HG03442 (cell line): ENCODE measurements around the gene NDUFC2.
"Not testable (repeated sequence)": the region's sequence is repeated elsewhere in the genome, so short reads cannot be mapped to it uniquely, and the experiment has no call there.

ENCODE experiments used
- ATAC-seq: cut with Tn5 transposase; IDR thresholded peaks from one replicate; pipeline ENCODE4 v1.9.1; 2021; ENCODE audit warnings: mild to moderate bottlenecking, moderate library complexity; ENCODE audit not compliant: unreplicated experiment

Gene NDUFC2

DNA sequence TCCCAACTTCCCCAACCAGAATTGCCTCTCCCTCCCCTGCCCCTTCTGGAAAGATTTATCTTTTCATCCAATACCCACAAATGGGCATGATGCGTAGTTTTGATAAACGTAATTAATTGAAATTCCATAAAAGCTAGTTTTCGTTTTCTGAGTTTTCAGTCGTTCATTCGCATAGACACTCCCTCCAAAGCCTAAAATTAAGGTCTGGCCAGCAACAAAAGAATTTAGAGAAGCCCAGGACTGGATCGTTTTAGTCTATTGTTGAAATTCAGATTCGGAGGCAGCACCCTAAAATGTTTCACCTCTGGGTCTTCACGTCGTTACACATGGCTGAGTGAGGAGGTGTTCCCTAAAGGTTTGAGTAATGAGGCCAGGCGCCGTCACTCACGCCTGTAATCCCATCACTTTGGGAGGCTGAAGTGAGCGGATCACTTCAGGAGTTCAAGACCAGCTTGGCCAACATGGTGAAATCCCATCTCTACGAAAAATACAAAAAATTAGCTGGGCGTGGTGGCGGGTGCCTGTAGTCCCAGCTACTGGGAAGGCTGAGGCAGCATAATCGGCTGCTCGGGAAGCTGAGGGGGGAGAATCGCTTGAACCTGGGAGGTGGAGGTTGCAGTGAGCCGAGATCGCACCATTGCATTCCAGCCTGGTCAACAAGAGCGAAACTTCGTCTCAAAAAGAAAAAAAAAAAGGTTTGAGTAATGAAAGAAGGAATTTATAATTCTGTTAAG lies 589 bp upstream of the NDUFC2 start:
- ATAC-seq, result no peak

DNA sequence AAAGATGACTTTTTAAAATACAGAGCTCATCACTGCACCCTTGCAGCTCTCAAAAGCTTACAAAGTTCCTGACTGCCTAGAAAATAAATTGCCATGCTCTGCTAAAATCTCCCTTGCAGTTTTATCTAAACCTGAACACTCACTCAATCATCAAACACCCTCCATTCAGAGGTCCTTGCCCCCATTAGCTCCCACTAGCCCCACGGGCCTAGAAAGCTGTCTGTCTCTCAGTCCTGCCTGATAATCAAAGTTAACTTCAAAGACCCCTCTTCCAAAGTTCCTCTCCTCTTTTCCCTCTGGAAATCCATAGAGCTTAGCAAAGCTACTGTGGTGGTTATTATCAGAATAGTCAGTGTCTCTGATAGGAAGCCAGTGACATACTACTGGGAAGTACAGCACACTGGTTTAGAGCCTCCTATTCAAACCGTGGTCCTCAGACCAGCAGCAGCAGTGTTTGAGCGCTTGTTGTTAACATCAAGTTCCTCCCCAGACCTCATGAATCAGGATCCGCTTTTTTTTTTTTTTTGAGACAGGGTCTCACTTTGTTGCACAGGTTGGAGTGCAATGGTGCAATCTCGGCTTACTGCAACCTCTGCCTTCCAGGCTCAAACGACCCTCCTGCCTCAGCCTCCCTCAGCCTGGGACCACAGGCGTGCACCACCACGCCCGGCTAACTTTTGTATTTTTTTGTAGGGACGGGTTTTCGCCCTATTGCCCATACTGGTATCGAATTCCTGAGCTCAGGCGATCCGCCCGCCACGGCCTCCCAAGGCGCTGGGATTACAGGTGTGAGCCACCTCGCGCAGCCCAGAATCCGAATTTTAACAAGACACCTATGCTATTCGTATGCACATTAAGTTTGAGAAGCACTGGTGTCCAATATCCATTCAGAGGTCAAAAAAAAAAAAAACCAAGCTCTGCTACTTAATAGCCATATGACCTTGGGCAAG lies 1.2 kb downstream of the NDUFC2 start:
- no peak for ATAC-seq

DNA sequence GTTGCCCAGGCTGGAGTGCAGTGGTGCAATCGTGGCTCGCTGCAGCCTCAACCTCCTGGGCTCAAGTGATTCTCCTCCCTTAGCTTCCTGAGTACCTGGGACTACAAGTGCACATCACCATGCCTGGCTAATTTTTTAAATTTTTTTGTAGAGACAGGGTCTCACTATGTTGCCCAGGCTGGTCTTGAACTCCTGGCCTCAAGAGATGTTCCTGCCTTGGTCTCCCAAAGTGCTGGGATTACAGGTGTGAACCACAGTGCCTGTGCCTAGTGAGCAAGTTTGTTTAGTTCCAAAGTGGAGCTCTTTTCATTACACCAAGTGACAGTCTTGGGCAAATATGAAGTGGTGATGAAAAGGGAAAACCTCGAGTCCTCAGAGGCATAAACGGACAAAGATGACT lies 2.1 kb downstream of the NDUFC2 start:
- not testable (repeated sequence) for ATAC-seq

DNA sequence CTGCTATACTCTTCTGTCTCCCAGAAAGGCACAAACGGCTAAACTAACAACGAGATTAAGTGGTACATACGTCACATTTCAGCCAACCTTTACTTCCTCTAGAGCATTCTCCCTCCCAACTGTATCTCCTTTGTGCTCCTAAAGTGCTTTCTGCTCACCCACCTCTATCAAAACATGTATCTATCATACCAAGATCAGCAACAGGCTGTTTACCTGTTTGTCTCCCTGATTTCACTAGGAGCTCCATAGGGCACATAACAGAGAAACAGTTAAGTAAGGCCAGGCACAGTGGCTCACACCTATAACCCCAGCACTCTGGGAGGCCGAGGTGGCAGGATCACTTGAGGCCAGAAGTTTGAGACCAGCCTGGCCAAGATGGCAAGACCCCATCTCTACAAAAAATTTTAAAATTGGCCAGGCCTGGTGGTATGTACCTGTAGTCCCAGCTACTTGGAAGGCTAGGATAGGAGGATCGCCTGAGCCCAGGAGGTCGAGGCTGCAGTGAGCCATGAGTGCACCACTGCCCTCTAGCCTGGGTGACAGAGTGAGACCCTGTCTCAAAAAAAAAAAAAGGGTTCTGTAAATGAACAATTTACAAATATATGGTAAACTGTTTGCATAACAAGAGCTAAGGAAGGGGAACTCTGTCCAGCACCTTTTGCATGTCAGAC lies 2.8 kb downstream of the NDUFC2 start:
- ATAC-seq, result no peak

DNA sequence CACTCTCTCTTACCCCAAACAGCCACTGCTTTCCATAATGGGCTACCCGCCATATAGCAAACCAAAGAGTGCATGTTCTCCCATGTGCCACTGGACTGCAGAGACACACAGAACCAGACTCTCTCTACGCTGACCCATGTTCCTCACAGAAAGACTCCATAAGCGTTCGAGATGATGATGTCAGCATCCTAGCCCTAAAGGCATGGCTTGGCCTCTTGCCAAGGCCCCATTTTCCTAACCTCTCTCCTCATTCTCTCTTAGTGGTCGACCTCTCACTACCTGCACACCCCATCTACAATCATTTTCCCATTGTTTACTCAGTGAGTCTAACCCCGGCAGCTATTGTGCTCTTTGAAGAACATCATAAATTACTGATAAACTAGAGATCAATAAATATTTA lies 4.9 kb downstream of the NDUFC2 start:
- ATAC-seq, result no peak

DNA sequence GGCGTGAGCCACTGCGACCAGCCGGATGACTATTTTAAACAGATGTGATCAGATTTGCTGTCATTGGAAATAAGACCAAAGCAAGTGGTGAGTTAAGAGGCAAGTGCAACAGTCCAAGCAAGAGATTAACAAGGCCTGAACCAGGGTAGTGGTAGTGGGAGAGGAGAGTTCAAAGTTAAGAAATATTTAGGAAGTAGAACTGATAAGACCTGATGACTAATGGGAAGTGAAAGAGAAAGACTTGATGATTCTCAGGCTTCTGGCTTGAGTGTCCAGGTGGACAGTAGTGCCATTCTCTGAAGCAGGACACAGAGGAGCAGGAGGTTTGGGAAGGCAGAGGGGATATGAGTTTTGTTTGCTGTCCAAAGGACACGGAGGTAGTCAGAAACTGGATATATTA lies 7.2 kb downstream of the NDUFC2 start:
- no peak for ATAC-seq

- no peak for ATAC-seq
Measured at GRCh38 chr11:78071717-78072116, 7.9 kb downstream of the NDUFC2 start.

GRCh38 chr11:78070621-78071020 lies 9.0 kb downstream of the NDUFC2 start:
- no peak for ATAC-seq

GRCh38 chr11:78069465-78069864 lies 10.2 kb downstream of the NDUFC2 start:
- ATAC-seq, result no peak

- no peak for ATAC-seq
Measured at GRCh38 chr11:78067704-78068103, 12.0 kb downstream of the NDUFC2 start.

DNA sequence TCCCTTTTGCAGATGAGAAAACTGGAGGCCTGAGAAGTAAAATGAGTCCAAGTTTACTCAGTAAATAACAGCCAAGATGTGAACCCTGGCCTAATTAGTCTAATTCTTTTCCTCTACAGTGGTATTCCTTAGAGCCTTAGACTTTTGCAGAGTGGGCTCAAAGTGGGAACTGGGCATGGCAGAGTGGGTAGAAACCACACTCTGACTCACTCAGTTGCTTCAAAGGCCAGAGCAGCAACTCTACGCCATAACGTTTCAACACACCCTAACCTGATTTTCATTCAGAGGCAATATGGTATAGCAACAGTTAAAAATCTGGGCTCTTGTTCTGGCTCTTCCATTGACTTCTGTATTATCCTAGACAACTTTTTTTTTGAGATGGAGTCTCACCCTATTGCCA lies 13.2 kb downstream of the NDUFC2 start:
- ATAC-seq, result no peak

- no peak for ATAC-seq
Measured at GRCh38 chr11:78065203-78065602, 14.5 kb downstream of the NDUFC2 start.

DNA sequence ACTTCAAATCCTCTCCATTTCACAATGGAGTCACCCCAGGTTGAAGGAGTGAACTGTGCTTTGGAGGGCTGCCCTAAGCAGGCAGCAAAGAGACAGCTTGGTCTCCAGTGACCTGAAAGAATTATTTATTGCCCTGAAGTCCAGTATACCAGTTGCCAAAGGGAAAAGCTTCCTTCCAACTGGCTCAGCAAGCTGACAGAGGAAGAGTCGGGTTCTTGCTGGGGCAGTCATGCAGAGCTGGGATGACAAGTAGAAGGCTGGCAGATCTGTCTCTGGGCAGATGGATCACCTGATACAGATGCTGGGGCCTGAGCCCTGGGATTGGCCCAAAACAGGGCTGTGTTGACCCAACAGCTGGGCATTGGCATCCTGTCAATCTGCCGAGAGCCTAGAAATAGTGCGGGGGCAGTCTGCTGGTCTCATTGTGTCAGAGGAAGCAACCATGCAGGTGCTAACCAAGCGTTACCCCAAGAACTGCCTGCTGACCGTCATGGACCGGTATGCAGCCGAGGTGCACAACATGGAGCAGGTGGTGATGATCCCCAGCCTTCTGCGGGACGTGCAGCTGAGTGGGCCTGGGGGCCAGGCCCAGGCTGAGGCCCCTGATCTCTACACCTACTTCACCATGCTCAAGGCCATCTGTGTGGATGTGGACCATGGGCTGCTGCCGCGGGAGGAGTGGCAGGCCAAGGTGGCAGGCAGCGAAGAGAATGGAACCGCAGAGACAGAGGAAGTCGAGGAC lies 16.1 kb downstream of the NDUFC2 start, which contains the start of gene THRSP:
THRSP (plus strand) TSS at position 422 of the 742 bp plus-strand sequence; CDS start at position 443, 21 bp downstream.
- no peak for ATAC-seq

DNA sequence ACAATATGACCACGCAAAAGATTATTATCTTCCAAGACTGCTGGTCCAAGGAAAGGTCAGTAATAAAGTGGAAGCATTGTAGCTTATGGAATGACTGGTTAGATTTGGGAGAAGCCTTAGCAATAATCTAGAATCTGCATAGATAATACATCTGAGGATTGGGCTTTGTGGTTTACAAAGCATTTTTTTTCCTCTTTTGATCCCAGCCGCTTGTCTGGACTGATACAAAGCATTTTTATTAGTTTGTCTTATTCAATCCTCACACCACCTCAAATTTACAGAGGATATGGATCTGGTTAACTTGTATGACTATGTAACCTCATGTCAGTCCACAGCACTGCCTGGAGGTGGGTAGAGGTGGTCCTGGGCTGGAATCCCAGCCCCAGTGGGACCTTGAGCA lies 17.0 kb downstream of the NDUFC2 start:
- no peak for ATAC-seq

DNA sequence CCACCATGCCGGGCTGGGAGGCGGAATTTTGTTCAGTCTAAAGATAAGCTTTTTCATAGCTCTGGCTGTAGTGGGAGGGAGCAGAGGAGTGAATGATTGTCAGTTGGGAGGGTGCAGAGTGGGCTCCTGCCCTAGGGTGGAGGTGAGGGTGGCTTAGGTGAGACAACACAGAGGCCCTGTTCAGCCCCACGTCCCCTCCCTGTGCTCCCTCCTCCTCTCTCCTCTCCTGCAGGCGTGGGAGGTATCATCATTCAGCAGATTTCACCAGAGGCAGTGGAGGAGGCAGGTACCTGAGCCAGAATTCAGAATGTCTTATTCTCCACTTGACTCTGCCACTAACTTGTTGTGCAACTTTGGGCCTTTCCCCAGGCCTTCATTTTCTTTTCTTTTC lies 17.7 kb downstream of the NDUFC2 start:
- ATAC-seq, result no peak

DNA sequence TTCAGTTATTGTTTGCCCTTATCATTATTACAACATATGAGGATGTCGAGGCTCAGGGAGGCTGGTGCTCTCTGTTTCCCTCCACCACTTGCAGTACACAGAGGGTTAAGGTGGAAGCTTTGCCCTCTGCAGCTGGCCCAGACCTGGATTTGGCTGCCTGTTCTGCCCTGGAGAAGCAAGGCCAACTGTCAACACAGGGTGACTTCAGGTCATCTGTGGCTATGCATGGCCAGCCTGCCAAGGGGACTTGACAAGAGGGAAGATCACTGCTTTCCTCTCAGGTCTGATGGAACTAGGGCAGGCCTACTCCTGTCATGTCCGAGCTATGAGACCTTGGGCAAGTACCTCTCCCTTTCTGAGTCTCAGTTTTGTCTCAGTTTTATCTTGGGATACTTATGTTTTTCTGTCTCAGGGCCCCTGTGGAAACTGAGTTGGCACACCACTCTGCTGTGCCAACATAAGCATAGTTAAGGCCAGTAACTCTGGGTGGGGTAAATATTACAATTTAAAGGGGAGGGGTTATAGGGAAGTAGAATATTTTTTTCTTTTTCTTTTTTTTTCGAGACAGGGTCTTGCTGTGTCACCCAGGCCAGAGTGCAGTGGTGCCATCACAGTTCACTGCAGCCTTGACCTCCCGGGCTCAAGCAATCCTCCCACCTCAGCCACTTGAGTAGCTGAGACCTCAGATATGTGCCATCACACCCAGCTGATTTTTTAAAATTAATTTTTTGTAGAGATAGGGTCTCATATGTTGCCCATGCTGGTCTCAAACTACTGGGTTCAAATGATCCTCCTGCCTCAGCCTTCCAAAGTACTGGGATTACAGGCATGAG lies 18.4 kb downstream of the NDUFC2 start:
- ATAC-seq, result no peak

DNA sequence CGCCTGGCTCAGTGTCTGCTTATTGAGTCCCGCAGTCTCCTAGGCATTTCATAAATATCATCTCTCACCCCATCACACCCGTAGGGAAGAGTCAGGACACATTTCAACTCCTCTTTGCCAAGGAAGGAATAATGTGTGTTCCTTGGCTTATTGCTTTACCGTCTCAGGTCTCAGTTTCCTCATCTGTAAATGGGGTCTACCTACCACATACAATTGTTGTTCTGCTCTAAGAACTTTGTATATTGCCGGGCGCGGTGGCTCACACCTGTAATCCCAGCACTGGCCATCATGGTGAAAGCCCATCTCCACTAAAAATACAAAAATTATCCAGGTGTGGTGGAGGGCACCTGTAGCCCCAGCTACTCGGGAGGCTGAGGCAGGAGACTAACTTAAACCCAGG lies 19.1 kb downstream of the NDUFC2 start:
- no peak for ATAC-seq

- ATAC-seq, result not testable (repeated sequence)
Measured at GRCh38 chr11:78059749-78060328, 19.8 kb downstream of the NDUFC2 start.

GRCh38 chr11:78057462-78058055 lies 22.1 kb downstream of the NDUFC2 start:
- no peak for ATAC-seq
